Measurements from ENCODE around the gene PPP6R2. TPM values are rescaled to one million over a fixed set of nuclear protein-coding genes. Genes with fewer than 3 reads are reported as not detected.

Gene PPP6R2
- total RNA-seq, 1 donor from 2014 or later = 45.2 TPM

GRCh38 chr22:50445071-50445879 is 102.1 kb downstream of the PPP6R2 start:
- Histone ChIP-seq H3K36me3 (ENCODE audit: control insufficient read depth, insufficient read depth, low read length) (peaks cover 5% of the 10 kb centered on the region), H3K27me3 (ENCODE audit: control insufficient read depth, insufficient read depth, low read length) (no peaks in the 10 kb centered on the region), H3K4me3 (ENCODE audit: low read depth, low read length) (no peak overlapping the region)
- DNase-seq (ENCODE audit: low read depth) = no peak
- no peak for TF ChIP-seq CTCF (IDR thresholded peaks at IDR 0.05; ENCODE audit: insufficient read depth, low read length, poor library complexity, severe bottlenecking)

GRCh38 chr22:50445880-50446707 is 103.0 kb downstream of the PPP6R2 start:
- Histone ChIP-seq H3K4me3 (ENCODE audit: low read depth, low read length) (no peak overlapping the region), H3K36me3 (ENCODE audit: control insufficient read depth, insufficient read depth, low read length) (peaks cover 4% of the 10 kb centered on the region), H3K27me3 (ENCODE audit: control insufficient read depth, insufficient read depth, low read length) (no peaks in the 10 kb centered on the region)
- DNase-seq (ENCODE audit: low read depth) = no peak
- no peak for TF ChIP-seq CTCF (IDR thresholded peaks at IDR 0.05; ENCODE audit: insufficient read depth, low read length, poor library complexity, severe bottlenecking)

- Histone ChIP-seq H3K4me3 (ENCODE audit: low read depth, low read length) (no peak overlapping the region), H3K36me3 (ENCODE audit: control insufficient read depth, insufficient read depth, low read length) (peaks cover 2% of the 10 kb centered on the region), H3K27me3 (ENCODE audit: control insufficient read depth, insufficient read depth, low read length) (no peaks in the 10 kb centered on the region)
- no peak for DNase-seq (ENCODE audit: low read depth)
- TF ChIP-seq CTCF (IDR thresholded peaks at IDR 0.05; ENCODE audit: insufficient read depth, low read length, poor library complexity, severe bottlenecking) = no peak
Observed at GRCh38 chr22:50446708-50447575, 103.8 kb downstream of the PPP6R2 start.

- no peak for TF ChIP-seq CTCF (IDR thresholded peaks at IDR 0.05; ENCODE audit: insufficient read depth, low read length, poor library complexity, severe bottlenecking)
- H3K36me3 ChIP-seq (ENCODE audit: control insufficient read depth, insufficient read depth, low read length) = peaks cover 2% of the 10 kb centered on the region
- H3K27me3 ChIP-seq (ENCODE audit: control insufficient read depth, insufficient read depth, low read length) = no peaks in the 10 kb centered on the region
- no peak for DNase-seq (ENCODE audit: low read depth)
- no peak overlapping the region for H3K4me3 ChIP-seq (ENCODE audit: low read depth, low read length)
Observed at GRCh38 chr22:50447576-50448551, 104.7 kb downstream of the PPP6R2 start.

GRCh38 chr22:50452649-50453048 is 109.5 kb downstream of the PPP6R2 start:
- TF ChIP-seq CTCF (IDR thresholded peaks at IDR 0.05; ENCODE audit: insufficient read depth, low read length, poor library complexity, severe bottlenecking) = no peak
- Histone ChIP-seq H3K4me3 (ENCODE audit: low read depth, low read length) (no peak overlapping the region), H3K27me3 (ENCODE audit: control insufficient read depth, insufficient read depth, low read length) (no peaks in the 10 kb centered on the region), H3K36me3 (ENCODE audit: control insufficient read depth, insufficient read depth, low read length) (peaks cover 5% of the 10 kb centered on the region)
- DNase-seq (ENCODE audit: low read depth) = no peak

Data from kidney epithelial cell (primary cell).